Activated CD4-positive, alpha-beta T cell treated with anti-CD3 and anti-CD28 coated beads, Interleukin-2, amount 10 ng/mL, durations not matched to agents 24 days and 14 days (primary cell): ENCODE data around the gene SCNN1A. TPM values are rescaled to one million over a fixed set of nuclear protein-coding genes. Genes with fewer than 3 reads are reported as not detected.

Source experiments
- DNase-seq: peaks from one replicate; pipeline ENCODE4 v3.0.0; 2022
- H3K27ac Mint-ChIP-seq: one replicate; pipeline ENCODE4 v1.8.0; 2022; ENCODE audit warnings: mild to moderate bottlenecking, mixed read lengths
- H3K27me3 Mint-ChIP-seq: one replicate; pipeline ENCODE4 v1.8.0; 2022; ENCODE audit warnings: mixed read lengths
- H3K36me3 Mint-ChIP-seq: one replicate; pipeline ENCODE4 v1.8.0; 2022; ENCODE audit warnings: low read depth, mild to moderate bottlenecking, mixed read lengths
- H3K4me1 Mint-ChIP-seq: one replicate; pipeline ENCODE4 v1.8.0; 2021; ENCODE audit warnings: mixed read lengths
- H3K4me3 Mint-ChIP-seq: one replicate; pipeline ENCODE4 v1.8.0; 2022; ENCODE audit warnings: mild to moderate bottlenecking, moderate library complexity, mixed read lengths
- H3K9me3 Mint-ChIP-seq: one replicate; pipeline ENCODE4 v1.8.0; 2021; ENCODE audit warnings: mixed read lengths
- intact Hi-C: fragments of 100-400 bp; cut with micrococcal nuclease; formaldehyde crosslinking; loops from one replicate; pipeline ENCODE4 v1.15.1; 2023
- total RNA-seq: library from RNA; stranded (reverse); gene quantifications from 2 replicates; pipeline ENCODE4 v1.2.3, GENCODE V29; 2022

SCNN1A gene
- total RNA-seq, 1 donor from 2014 or later = not detected

DNA sequence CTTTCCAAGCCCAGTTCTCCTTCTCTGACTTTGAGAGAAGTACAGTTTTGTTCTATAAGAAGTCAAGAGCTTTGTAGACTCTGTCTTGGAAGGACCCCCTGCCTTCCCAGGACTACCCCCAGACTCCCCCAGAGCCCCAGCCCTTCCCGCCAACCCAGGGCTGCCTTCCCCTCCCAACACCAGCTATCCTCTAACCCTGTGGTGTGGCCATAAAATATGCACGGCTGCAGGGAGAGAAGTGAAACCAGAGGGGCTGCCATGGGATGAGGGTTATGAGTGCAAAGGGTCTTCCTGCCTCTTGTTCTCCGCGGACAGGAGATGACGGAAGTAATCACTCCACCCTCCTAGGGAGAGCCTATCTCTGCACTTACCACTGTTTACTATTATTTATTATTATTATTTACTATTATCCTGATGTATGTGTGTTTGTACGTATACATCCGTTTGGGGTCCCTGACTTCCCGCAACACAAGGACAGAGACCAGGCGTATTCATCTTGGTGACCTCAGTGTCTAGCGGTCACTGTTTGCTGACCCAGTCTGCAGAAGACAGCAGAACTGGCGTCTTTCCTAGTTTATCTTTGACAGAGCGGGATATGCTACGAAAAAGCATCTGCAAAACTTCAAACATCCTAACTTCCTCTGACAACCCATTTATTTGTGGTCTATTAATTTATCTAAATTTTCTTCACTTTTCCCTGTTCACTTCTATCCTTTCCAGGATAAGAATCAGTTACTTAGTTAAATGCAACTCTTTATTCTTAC lies 3.5 kb upstream of the SCNN1A start:
- intact Hi-C loops = no loop called here
- no peak overlapping the region for H3K27ac Mint-ChIP-seq
- no peaks in the 10 kb centered on the region for H3K9me3 Mint-ChIP-seq
- no peaks in the 10 kb centered on the region for H3K36me3 Mint-ChIP-seq
- H3K27me3 Mint-ChIP-seq = peaks cover 28% of the 10 kb centered on the region
- no peak for DNase-seq
- H3K4me3 Mint-ChIP-seq = no peak overlapping the region
- H3K4me1 Mint-ChIP-seq = peaks cover 19% of the 10 kb centered on the region

DNA sequence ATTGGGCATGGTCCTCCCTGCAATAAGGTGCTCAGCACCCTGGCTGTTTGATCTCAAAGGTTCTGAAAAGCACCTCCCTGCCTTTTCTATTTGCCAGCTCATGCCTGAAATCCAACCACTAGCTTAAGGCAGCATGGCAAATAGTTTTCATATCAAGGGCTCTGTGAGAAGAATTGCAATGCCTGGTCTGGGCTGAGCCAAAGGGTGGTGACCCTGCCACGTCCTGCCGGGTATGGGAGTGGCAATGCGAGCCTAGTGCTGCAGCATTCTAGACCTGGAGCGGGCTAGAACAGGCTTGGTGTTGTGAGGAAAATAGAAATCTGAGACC lies 2.3 kb upstream of the SCNN1A start:
- peaks cover 23% of the 10 kb centered on the region for H3K4me1 Mint-ChIP-seq
- H3K9me3 Mint-ChIP-seq = no peaks in the 10 kb centered on the region
- no peaks in the 10 kb centered on the region for H3K36me3 Mint-ChIP-seq
- intact Hi-C loops = no loop called here
- no peak overlapping the region for H3K27ac Mint-ChIP-seq
- no peak for DNase-seq
- no peak overlapping the region for H3K4me3 Mint-ChIP-seq
- peaks cover 23% of the 10 kb centered on the region for H3K27me3 Mint-ChIP-seq

DNA sequence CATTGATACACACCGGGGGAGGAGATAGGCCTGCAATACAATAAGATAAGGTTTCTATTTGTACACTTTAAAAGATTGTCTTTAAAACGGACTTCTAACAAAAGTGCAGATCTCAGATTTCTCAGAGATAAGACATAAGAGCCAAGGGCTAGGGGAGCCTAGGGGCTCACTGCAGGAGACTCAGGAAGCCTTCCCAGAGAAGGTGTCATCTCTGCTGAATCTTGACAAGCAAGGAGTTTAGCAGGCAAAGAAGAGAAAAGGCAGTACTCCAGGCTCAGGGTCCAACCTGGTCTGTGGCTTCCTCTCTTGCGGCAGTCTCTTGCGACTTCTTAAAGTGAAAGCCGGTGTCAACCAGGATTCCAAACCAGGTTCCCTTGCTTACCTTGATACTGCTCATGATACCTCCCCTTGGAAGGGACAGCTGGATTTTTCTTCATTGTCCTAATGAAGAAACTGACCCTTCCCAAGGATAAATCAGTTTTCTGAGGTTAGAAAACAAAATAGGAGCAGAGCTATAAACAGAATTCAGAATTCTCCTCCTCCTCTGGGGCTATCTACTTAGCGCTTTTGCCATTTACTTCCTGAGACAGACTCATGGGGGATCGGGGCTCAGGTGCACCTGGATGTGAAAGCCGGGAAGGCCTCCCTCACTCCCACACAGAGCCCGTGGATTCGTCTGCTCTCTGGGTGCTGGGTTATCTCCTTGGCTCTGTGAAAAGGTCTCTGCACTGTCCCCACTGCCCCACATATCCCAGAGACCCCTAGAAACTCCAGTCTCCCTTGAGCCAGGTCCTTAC lies 1.7 kb upstream of the SCNN1A start:
- H3K27me3 Mint-ChIP-seq = peaks cover 20% of the 10 kb centered on the region
- no peaks in the 10 kb centered on the region for H3K36me3 Mint-ChIP-seq
- H3K9me3 Mint-ChIP-seq = no peaks in the 10 kb centered on the region
- intact Hi-C loops = no loop called here
- H3K4me3 Mint-ChIP-seq = peak overlapping the region; percentile 16
- peaks cover 29% of the 10 kb centered on the region for H3K4me1 Mint-ChIP-seq
- H3K27ac Mint-ChIP-seq = no peak overlapping the region
- peak; percentile 68 for DNase-seq

DNA sequence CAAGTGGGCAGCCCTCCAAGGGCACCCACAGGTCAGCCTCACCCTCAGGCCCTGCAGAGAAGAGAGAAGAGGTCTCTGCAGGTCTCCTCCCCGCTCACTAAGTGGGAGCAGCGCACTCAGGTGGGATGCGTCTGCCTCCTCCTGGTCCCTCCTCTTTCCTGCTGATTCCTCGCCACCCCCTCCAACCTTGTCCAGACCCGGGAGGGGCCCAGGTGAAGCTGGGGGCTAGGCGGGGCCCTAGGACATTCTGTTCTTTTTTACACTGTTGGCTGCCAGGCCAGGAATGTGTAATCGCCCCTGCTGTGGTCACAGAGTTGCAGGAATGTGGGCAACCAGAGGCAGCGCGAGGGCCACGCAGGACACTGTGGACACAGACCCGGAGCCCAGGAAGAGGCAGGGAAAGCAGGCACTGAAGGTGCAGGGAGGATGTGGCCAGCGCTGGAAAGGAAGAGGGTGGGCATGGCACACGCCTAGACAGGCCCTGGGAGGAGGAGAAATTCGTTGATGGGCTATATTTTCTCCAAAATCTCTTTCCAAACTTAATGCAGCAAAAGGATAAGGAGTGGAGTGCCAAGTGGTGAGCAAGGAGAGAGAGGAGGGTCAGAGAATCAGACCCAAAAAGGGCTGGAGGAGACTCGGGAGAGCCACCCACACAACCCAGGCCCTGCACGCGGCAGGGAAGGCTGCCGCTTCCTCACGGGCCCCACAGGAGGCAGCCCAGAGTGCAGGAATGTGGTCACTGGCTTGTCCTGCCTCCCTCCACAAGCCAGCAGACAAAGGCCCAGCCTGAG lies 911 bp upstream of the SCNN1A start:
- H3K36me3 Mint-ChIP-seq = no peaks in the 10 kb centered on the region
- peaks cover 29% of the 10 kb centered on the region for H3K4me1 Mint-ChIP-seq
- no peak for DNase-seq
- intact Hi-C loops = no loop called here
- peak overlapping the region; percentile 60 for H3K27ac Mint-ChIP-seq
- H3K27me3 Mint-ChIP-seq = peaks cover 12% of the 10 kb centered on the region
- peak overlapping the region; percentile 16 for H3K4me3 Mint-ChIP-seq
- H3K9me3 Mint-ChIP-seq = no peaks in the 10 kb centered on the region

DNA sequence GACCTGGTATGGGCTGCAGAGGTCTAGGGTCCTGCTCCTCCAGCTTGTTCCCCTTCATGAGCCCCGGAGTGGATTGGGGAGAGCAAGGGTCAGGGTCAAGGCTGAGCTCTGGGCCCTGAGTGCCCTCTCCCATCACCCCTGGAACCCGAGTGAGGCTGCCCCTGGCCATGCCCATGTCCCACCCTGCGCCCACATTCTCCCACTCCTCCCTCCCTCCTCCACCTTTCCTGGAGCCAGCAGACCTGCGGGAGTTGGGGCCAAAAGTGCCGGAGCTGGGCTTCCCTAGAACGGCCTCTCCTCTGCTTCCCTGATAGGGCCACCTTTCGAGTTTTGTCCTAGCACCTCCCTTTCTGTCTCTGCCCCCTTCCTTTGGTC lies 590 bp downstream of the SCNN1A start:
- Mint-ChIP-seq H3K27me3 (peaks cover 5% of the 10 kb centered on the region), H3K36me3 (no peaks in the 10 kb centered on the region), H3K4me3 (no peak overlapping the region), H3K4me1 (peaks cover 32% of the 10 kb centered on the region), H3K27ac (peak overlapping the region; percentile 31), H3K9me3 (no peaks in the 10 kb centered on the region)
- intact Hi-C loops = no loop called here
- no peak for DNase-seq

DNA sequence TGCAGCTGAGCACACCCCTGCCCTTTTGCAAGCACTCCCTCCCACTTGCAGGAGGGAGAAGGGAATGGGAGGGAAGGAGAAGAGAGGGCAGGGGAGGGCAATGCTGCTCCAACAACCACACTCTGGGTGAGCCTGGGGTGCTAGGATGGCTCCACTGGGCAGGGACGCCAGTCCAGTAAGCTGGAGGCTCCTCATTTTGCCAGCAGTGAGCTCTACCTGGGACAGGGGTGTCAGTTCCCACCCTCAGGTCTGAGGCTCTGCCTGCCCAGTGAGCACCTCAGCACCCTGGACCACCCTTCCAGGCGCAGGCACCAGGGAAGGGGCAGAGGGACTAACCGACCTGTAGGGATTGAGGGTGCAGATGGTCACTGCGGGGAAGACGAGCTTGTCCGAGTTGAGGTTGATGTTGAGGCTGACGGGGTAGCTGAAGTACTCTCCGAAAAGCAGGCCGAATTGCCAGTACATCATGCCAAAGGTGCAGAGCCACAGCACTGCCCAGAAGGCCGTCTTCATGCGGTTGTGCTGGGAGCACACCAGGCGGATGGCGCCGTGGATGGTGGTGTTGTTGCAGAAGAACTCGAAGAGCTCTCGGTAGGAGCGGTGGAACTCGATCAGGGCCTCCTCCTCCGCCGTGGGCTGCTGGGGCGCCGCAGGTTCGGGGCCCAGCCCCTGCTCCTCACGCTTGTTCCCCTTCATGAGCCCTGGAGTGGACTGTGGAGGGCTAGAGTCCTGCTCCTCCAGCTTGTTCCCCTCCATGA lies 1.2 kb downstream of the SCNN1A start:
- intact Hi-C loops = no loop called here
- Mint-ChIP-seq H3K27ac (no peak overlapping the region), H3K36me3 (no peaks in the 10 kb centered on the region), H3K27me3 (peaks cover 2% of the 10 kb centered on the region), H3K9me3 (no peaks in the 10 kb centered on the region), H3K4me1 (peaks cover 33% of the 10 kb centered on the region), H3K4me3 (no peak overlapping the region)
- DNase-seq = no peak

DNA sequence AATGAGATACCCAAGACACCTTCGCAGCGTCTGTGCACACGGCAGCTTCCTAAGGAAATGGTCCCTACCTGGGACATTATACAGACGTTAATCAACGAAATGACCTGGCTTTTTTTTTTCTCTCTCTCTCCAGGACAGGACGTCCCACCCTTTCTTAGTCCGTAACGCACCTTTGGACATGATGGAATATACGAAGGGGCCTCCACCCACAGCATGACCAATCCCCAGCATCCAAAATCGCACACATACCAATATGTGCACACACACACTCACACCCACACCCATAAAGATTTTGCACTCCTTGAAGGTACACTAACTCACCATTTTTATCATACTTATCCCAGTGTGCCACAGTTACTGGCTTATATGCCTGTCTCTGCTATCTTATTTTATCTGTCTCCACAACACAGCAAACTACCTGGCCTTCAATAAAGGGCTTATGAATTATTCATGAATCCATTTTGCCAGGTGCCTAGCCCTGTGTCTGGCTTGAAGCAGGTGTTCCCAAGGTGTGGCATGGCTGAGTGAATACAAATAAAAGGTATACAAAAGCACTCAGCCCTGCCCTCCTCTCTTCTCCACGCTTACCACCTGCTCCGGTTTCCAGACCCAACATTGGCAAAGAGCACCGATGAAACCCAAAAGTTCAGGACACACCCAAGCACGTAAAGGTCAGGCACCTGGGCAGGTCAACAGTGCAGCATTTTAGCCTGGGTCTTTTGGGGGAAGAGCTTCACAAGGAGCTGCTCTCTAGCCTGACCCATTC lies 2.2 kb downstream of the SCNN1A start:
- DNase-seq = no peak
- H3K9me3 Mint-ChIP-seq = no peaks in the 10 kb centered on the region
- no peak overlapping the region for H3K4me3 Mint-ChIP-seq
- no peaks in the 10 kb centered on the region for H3K36me3 Mint-ChIP-seq
- H3K27me3 Mint-ChIP-seq = peaks cover 2% of the 10 kb centered on the region
- intact Hi-C loops = no loop called here
- H3K27ac Mint-ChIP-seq = peak overlapping the region; percentile 79
- H3K4me1 Mint-ChIP-seq = peaks cover 41% of the 10 kb centered on the region

DNA sequence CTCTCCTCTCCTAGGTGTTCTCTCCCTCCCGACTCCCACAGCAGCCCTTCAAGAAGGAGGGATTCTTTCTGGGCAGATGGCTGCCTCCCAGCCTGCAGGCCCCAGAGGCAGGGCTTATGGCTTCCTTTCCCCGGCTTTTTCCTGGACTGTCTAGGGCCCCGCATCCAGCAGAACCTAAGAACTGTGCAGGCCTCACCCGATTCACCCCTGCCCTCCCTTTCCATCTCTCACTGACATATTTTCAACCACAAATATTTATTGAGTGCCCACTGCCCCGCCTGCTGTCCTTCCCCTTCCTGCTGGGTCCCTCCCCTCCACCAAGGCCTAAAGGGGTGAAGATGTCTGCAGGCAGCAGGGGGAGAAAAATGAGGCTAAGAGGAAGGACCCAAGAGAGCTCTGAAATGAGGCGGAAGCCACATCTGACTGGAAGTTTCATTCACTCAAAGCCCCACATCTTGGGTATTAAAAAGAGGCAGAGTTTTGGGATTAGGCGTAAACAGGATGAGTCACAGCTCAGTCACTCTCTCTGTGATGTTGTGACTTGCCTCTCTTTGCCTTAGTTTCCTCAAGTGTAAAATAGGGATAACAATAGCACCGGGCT lies 2.9 kb downstream of the SCNN1A start:
- no peaks in the 10 kb centered on the region for H3K9me3 Mint-ChIP-seq
- H3K27me3 Mint-ChIP-seq = peaks cover 2% of the 10 kb centered on the region
- H3K4me3 Mint-ChIP-seq = no peak overlapping the region
- H3K4me1 Mint-ChIP-seq = peaks cover 44% of the 10 kb centered on the region
- H3K27ac Mint-ChIP-seq = peak overlapping the region; percentile 79
- no peaks in the 10 kb centered on the region for H3K36me3 Mint-ChIP-seq
- no peak for DNase-seq
- intact Hi-C loops = no loop called here

DNA sequence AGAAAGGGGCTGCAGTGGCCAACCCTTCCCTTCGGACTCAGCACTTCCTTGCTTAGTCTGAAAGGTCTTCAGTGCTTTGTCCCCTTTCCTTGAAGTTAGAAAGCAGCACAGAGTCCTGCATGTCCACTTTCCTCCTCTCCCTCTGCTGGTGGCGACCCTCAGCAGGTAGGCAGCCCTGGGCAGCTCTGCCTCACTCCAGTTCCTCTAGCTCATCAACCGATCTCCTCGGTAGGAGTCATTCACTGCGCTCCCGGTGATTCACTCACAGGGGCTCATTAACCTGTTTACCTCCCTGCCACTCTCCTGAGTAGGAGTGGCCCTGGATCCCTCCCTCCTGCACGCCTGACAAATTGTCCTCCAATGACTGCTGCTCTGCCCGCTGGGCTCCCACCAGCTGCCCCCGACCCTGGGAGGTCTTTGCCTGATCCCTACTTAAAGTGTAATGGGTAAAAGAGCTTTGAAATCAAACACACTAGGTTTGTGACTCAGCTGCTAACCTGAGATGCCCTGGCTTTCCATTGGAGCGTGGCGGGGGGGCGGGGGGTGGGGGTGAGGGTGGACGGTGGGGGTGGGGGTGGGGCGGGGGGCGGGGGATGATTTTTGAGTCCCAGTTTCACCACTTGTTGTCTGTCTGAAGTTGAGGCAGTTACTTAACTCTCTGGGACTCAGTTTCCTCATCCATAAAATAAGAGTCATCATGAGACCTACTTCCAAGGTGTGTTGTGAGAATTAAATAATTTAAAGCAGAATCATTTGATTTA lies 4.2 kb downstream of the SCNN1A start:
- no peak for DNase-seq
- intact Hi-C loops = no loop called here
- no peak overlapping the region for H3K27ac Mint-ChIP-seq
- peaks cover 2% of the 10 kb centered on the region for H3K27me3 Mint-ChIP-seq
- no peaks in the 10 kb centered on the region for H3K9me3 Mint-ChIP-seq
- no peaks in the 10 kb centered on the region for H3K36me3 Mint-ChIP-seq
- H3K4me1 Mint-ChIP-seq = peaks cover 38% of the 10 kb centered on the region
- no peak overlapping the region for H3K4me3 Mint-ChIP-seq

DNA sequence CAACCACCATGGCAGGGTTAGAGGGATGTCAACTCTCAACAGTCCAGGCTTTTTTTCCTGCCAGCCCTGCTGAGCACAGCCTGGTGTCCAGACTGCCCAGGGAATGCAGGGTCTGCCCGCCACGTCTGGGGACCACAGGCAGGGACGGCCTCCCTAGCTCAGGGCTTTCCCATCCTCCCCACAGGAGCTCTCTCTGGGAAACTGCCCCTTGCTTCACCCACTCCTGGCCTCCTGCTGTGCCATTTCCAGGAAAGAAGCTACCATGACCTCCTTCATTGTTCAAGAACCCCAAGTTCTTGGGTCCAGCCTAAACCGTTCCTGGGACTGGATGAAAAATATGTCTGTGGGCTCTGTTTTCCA lies 4.8 kb downstream of the SCNN1A start:
- H3K36me3 Mint-ChIP-seq = no peaks in the 10 kb centered on the region
- H3K4me3 Mint-ChIP-seq = no peak overlapping the region
- H3K27me3 Mint-ChIP-seq = peaks cover under 1% of the 10 kb centered on the region
- H3K27ac Mint-ChIP-seq = no peak overlapping the region
- peaks cover 31% of the 10 kb centered on the region for H3K4me1 Mint-ChIP-seq
- H3K9me3 Mint-ChIP-seq = no peaks in the 10 kb centered on the region
- DNase-seq = no peak
- intact Hi-C loops = no loop called here

DNA sequence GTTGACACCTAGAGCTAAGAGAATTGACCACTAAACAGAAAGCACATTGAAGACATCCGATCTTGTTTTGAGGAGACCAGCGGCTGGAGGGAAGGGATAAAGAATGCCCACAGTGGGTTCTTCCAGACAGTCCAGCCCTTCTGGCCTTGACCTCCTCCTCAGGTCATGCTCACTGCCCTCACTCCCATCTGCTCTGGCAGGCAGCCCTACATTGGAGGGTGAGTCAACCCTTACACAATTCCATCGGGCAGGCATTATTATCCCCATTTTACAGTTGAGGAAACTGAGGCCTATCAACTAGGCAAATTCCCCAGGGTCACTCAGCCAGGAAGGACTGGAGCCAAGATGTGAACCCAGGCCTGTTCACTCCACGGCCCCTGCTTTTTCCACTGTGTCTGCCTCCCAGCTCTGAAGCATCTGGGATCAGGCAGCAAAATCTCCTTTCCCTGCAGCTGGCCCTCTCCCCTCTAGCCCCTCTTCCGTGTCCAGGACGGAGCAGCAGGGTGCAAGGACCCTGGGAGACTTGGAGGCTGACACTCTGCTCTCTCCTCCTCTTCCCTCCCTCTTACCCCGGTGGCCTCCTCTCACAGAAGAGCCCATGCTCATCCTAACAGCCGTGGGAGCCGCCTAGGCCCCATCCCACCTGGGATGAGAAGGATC lies 5.3 kb downstream of the SCNN1A start:
- H3K36me3 Mint-ChIP-seq = no peaks in the 10 kb centered on the region
- H3K4me1 Mint-ChIP-seq = peaks cover 31% of the 10 kb centered on the region
- H3K27ac Mint-ChIP-seq = no peak overlapping the region

More for the DNA sequence above, 5.3 kb downstream of the SCNN1A start:
- no peaks in the 10 kb centered on the region for H3K27me3 Mint-ChIP-seq
- no peak for DNase-seq
- H3K9me3 Mint-ChIP-seq = no peaks in the 10 kb centered on the region
- intact Hi-C loops = no loop called here
- H3K4me3 Mint-ChIP-seq = no peak overlapping the region
